ENCODE measurements around the gene CIDEA. TPM values are rescaled to one million over a fixed set of nuclear protein-coding genes. Genes with fewer than 3 reads are reported as not detected.

CIDEA gene
- polyA plus RNA-seq, 1 experiment = 0.17 TPM

GRCh38 chr18:12279781-12280531 lies 25.8 kb downstream of the CIDEA start:
- no peak for TF ChIP-seq CTCF (IDR thresholded peaks at IDR 0.05; ENCODE audit: low read depth, low read length)
- Histone ChIP-seq H3K27me3 (ENCODE audit: control insufficient read depth, insufficient read depth, low read length) (no peaks in the 10 kb centered on the region), H3K9me3 (ENCODE audit: control insufficient read depth, insufficient read depth, low read length) (no peaks in the 10 kb centered on the region), H3K27ac (ENCODE audit: low read depth, low read length) (peak overlapping the region; percentile 100), H3K4me3 (ENCODE audit: low read depth, low read length) (no peak overlapping the region)
- ChIA-PET POLR2A (interaction anchor here (0.9 to 4.0 kb wide), 5 partner anchors 26 to 45 kb away, joined by 3 to 51 read pairs (median 4); partner anchors contain the start of gene TUBB6), CTCF (interaction anchor here (1.0 to 9.2 kb wide), 2 partner anchors 8 to 47 kb away, joined by 3 to 83 read pairs; no protein-coding TSS in a partner anchor)
- no peak for DNase-seq (ENCODE audit: low read depth, low spot score)

- DNase-seq (ENCODE audit: low read depth, low spot score) = no peak
- no peak overlapping the region for H3K4me3 ChIP-seq (ENCODE audit: low read depth, low read length)
- no peaks in the 10 kb centered on the region for H3K9me3 ChIP-seq (ENCODE audit: control insufficient read depth, insufficient read depth, low read length)
- no peak for TF ChIP-seq CTCF (IDR thresholded peaks at IDR 0.05; ENCODE audit: low read depth, low read length)
- ChIA-PET CTCF (interaction anchor here (0.6 to 9.2 kb wide), 2 partner anchors 10 to 12 kb away, joined by 5 to 83 read pairs; no protein-coding TSS in a partner anchor), POLR2A (interaction anchor here (0.9 to 2.1 kb wide), 2 partner anchors 9 to 26 kb away, joined by 4 to 12 read pairs; partner anchors contain the start of gene TUBB6)
- H3K27me3 ChIP-seq (ENCODE audit: control insufficient read depth, insufficient read depth, low read length) = no peaks in the 10 kb centered on the region
- peak overlapping the region; percentile 88 for H3K27ac ChIP-seq (ENCODE audit: low read depth, low read length)
Observed at GRCh38 chr18:12281861-12282260, 27.7 kb downstream of the CIDEA start.

- Histone ChIP-seq H3K27ac (ENCODE audit: low read depth, low read length) (peak overlapping the region; percentile 88), H3K27me3 (ENCODE audit: control insufficient read depth, insufficient read depth, low read length) (no peaks in the 10 kb centered on the region), H3K9me3 (ENCODE audit: control insufficient read depth, insufficient read depth, low read length) (no peaks in the 10 kb centered on the region; the same call in 1 of the 2 replicates), H3K4me3 (ENCODE audit: low read depth, low read length) (no peak overlapping the region)
- peak; percentile 54 for DNase-seq (ENCODE audit: low read depth, low spot score)
- TF ChIP-seq CTCF (IDR thresholded peaks at IDR 0.05; ENCODE audit: low read depth, low read length) = no peak
- CTCF ChIA-PET = interaction anchor here (0.5 to 9.2 kb wide), 5 partner anchors 8 to 366 kb away, joined by 3 to 83 read pairs (median 4); no protein-coding TSS in a partner anchor
- POLR2A ChIA-PET = interaction anchor here (0.7 to 2.1 kb wide), 5 partner anchors 9 to 95 kb away, joined by 3 to 12 read pairs (median 3); partner anchors contain the start of genes AFG3L2 and TUBB6
Observed at GRCh38 chr18:12282442-12283039, 28.4 kb downstream of the CIDEA start.

- CTCF ChIA-PET = interaction anchor here (0.6 to 9.2 kb wide), 3 partner anchors 9 to 365 kb away, joined by 3 to 83 read pairs (median 4); no protein-coding TSS in a partner anchor
- H3K27me3 ChIP-seq (ENCODE audit: control insufficient read depth, insufficient read depth, low read length) = no peaks in the 10 kb centered on the region
- H3K9me3 ChIP-seq (ENCODE audit: control insufficient read depth, insufficient read depth, low read length) = no peaks in the 10 kb centered on the region; the same call in 1 of the 2 replicates
- no peak overlapping the region for H3K27ac ChIP-seq (ENCODE audit: low read depth, low read length)
- TF ChIP-seq CTCF (IDR thresholded peaks at IDR 0.05; ENCODE audit: low read depth, low read length) = peak; percentile 35
- no peak for DNase-seq (ENCODE audit: low read depth, low spot score)
- POLR2A ChIA-PET = interaction anchor here (0.7 to 2.1 kb wide), 4 partner anchors 11 to 94 kb away, joined by 3 to 12 read pairs (median 3); partner anchors contain the start of genes AFG3L2 and TUBB6
- no peak overlapping the region for H3K4me3 ChIP-seq (ENCODE audit: low read depth, low read length)
Observed at GRCh38 chr18:12283256-12283655, 29.1 kb downstream of the CIDEA start.
